Erythroblast (primary cell): Measurements from ENCODE around the gene SCN2A.

Experiments used
- GATA1 ChIP-seq: IDR thresholded peaks from 2 replicates; pipeline ENCODE4 v1.6.1; 2011; ENCODE audit warnings: low read depth, mild to moderate bottlenecking, control low read depth, low read length, moderate library complexity
- POLR2A ChIP-seq: IDR thresholded peaks from 2 replicates; pipeline ENCODE4 v1.6.1; 2011; ENCODE audit warnings: mild to moderate bottlenecking, low read length

GRCh38 chr2:165273176-165273575 lies 34.0 kb downstream of the SCN2A start:
- no peak for TF ChIP-seq POLR2A
- TF ChIP-seq GATA1, result no peak
